Measurements from ENCODE around the gene TOP1. TPM values are rescaled to one million over a fixed set of nuclear protein-coding genes. Genes with fewer than 3 reads are reported as not detected.
"Not testable (repeated sequence)": the region's sequence is repeated elsewhere in the genome, so short reads cannot be mapped to it uniquely, and the experiment has no call there.

Gene TOP1
- total RNA-seq, 1 donor from 2014 or later = 18.0 TPM

GRCh38 chr20:41123631-41124030, 95.0 kb downstream of the TOP1 start:
- DNase-seq (ENCODE audit: low spot score) (no peak), ATAC-seq (no peak)

GRCh38 chr20:41124451-41125094, 96.0 kb downstream of the TOP1 start:
- peak; percentile 15 for ATAC-seq

GRCh38 chr20:41125530-41126457, 97.2 kb downstream of the TOP1 start:
- DNase-seq (ENCODE audit: low spot score) = peak; percentile 84
- peak; percentile 96 for ATAC-seq

More at GRCh38 chr20:41124451-41125094, 96.0 kb downstream of the TOP1 start:
- DNase-seq (ENCODE audit: low spot score) = no peak

- DNase-seq (ENCODE audit: low spot score) (no peak), ATAC-seq (no peak)
Observed at GRCh38 chr20:41126719-41127118, 98.1 kb downstream of the TOP1 start.

- not testable (repeated sequence) for ATAC-seq; DNase-seq (ENCODE audit: low spot score)
Observed at GRCh38 chr20:41128317-41128716, 99.7 kb downstream of the TOP1 start.

GRCh38 chr20:41131594-41132387, 103.2 kb downstream of the TOP1 start:
- DNase-seq (ENCODE audit: low spot score) (peak; percentile 18), ATAC-seq (no peak)

- ATAC-seq; DNase-seq (ENCODE audit: low spot score): not testable (repeated sequence)
Observed at GRCh38 chr20:41132388-41132775, 103.8 kb downstream of the TOP1 start.

- DNase-seq (ENCODE audit: low spot score) (peak; percentile 39), ATAC-seq (no peak)
Observed at GRCh38 chr20:41133709-41134361, 105.2 kb downstream of the TOP1 start.

GRCh38 chr20:41134362-41135186, 106.0 kb downstream of the TOP1 start:
- ATAC-seq (no peak), DNase-seq (ENCODE audit: low spot score) (no peak)

GRCh38 chr20:41135187-41135887, 106.7 kb downstream of the TOP1 start:
- DNase-seq (ENCODE audit: low spot score) (no peak), ATAC-seq (peak; percentile 40)

- DNase-seq (ENCODE audit: low spot score) = no peak
- ATAC-seq = no peak
Observed at GRCh38 chr20:41135888-41136679, 107.5 kb downstream of the TOP1 start.

- ATAC-seq (peak; percentile 90), DNase-seq (ENCODE audit: low spot score) (peak; percentile 92)
Observed at GRCh38 chr20:41136680-41137613, 108.3 kb downstream of the TOP1 start, which contains the start of gene PLCG1. PLCG1 (plus strand) TSS chr20:41137543; CDS start chr20:41137642, 99 bp downstream.

GRCh38 chr20:41137614-41138474, 109.2 kb downstream of the TOP1 start:
- no peak for ATAC-seq

GRCh38 chr20:41138475-41139226, 110.0 kb downstream of the TOP1 start:
- no peak for DNase-seq (ENCODE audit: low spot score)
- ATAC-seq = no peak

More at GRCh38 chr20:41137614-41138474, 109.2 kb downstream of the TOP1 start:
- peak; percentile 74 for DNase-seq (ENCODE audit: low spot score)
